Gastrocnemius medialis (tissue), 4 donors: ENCODE data around the gene PLXDC2.

Experiments
- POLR2A ChIP-seq, 2 donors: fragments of 450-650 bp; IDR thresholded peaks; one replicate each; pipeline ENCODE4 v1.6.1; 2017; ENCODE audit warnings: antibody characterized with exemption in 2 of 2, mild to moderate bottlenecking in 2 of 2, moderate library complexity in 2 of 2
- TF ChIP-seq, protein P1 (sequence below), 5 experiments: fragments of 450-650 bp in 3 of 5; fragments of 200-600 bp in 2 of 5; sonication (generic) in 2 of 5; IDR thresholded peaks in 4 of 5; conservative IDR thresholded peaks in 1 of 5; 1 replicate in 4 of 5; 2 replicates in 1 of 5; pipeline ENCODE4 v1.5.1; 2016 to 2019; ENCODE audit warnings: antibody characterized with exemption in 5 of 5, mild to moderate bottlenecking in 3 of 5, moderate library complexity in 3 of 5

DNA sequence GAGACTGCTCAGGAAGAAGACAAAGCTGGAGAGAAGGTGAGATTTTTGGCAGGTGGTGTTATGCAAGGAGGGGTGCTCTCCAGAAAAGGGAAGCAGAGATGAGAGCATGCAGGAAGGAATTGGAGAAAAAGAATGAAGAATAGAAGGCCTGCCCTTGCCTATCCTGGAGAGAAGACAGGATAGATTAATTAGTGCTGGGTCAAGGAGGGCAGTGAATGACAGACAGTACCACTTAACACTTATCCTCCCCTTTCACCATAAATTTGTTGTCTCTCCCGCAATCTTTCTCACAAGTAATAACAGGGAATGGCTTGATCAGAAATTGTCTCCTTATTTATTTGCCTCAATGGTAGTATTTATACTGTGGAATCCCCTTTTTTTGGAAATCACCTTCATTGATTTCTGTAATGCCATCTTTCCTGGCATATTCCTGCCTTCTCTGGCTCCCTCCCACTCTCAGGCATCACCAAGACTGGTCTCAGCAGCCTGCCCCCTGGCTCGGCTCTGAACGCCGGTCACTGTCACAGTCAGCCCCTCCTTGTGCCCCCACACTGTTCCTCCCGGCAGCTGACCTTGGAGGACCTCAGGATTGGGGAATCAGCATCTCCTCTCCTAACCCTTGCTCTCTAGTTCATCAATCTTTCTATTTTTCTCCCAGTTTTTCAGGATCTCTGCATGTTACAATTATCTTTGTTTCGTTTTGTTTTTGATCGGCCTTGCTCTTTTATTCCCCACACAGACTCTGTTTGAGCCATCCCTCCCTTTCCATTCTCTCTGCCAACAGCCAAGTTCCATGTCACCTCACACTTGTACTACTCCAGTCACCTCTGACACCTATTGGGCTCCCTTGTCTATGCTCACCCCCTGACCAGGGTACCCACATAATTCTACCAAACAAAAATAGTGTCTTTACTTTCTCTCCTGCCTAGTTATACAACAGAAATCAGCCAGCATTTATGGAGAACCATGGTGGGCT, 294.2 kb downstream of the PLXDC2 start:
- no peak for TF ChIP-seq POLR2A (IDR thresholded peaks at IDR 0.05)
- TF ChIP-seq, protein P1, sequence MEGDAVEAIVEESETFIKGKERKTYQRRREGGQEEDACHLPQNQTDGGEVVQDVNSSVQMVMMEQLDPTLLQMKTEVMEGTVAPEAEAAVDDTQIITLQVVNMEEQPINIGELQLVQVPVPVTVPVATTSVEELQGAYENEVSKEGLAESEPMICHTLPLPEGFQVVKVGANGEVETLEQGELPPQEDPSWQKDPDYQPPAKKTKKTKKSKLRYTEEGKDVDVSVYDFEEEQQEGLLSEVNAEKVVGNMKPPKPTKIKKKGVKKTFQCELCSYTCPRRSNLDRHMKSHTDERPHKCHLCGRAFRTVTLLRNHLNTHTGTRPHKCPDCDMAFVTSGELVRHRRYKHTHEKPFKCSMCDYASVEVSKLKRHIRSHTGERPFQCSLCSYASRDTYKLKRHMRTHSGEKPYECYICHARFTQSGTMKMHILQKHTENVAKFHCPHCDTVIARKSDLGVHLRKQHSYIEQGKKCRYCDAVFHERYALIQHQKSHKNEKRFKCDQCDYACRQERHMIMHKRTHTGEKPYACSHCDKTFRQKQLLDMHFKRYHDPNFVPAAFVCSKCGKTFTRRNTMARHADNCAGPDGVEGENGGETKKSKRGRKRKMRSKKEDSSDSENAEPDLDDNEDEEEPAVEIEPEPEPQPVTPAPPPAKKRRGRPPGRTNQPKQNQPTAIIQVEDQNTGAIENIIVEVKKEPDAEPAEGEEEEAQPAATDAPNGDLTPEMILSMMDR (IDR thresholded peaks at IDR 0.05 in 4 of 5, conservative IDR thresholded peaks at IDR 0.05 in 1 of 5): no peak
